ENCODE results near the gene RPS15. TPM values are rescaled to one million over a fixed set of nuclear protein-coding genes. Genes with fewer than 3 reads are reported as not detected.
A peak's percentile ranks its signal among the peaks of the same experiment; 100 is the strongest.

The RPS15 gene
- total and polyA plus RNA-seq, 9 of the 15 experiments (the other 6 are each of a cell fraction or from before 2014, with no cell fraction given) = 605 to 2,791 (median 957) TPM

DNA sequence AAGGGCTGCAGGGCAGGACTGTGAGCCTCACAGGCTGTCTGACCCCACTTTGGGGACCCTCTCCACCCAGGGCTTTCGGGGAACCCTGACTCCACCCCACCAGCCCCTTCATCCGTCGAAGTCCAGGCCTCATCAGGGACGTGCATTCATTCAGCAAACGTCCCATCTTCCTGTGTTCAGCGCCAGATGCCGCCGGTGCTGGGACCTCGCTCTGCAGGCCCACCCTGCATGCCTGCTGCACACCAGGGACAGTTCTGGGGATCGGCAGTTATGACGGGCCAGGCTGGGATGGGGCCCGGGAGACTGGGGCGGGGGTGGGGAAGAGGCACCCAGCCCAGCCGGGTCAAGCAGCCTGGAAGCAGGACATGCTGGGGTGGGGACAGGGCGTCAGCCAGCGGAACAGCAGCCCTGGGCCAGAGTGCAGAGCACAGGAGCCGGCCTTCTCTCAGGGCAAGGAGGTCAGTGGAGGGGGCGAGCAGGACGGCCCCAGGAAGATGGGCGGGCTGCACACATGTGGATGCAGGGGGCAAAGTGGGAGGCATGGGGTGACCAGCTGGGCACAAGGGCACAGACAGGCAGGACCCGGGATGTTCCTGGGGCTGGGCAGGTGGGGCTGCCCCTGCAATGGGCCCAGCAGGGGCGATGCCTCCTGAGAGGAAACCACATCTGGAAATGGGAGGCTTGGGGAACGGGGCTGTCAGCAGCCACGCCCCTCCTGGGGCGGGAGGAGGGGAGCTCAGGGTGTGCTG, 42.0 kb upstream of the RPS15 start (continued):
- TF ChIP-seq POLR2A (conservative IDR thresholded peaks at IDR 0.05) (peak; percentile 57; the same call in 1 of the 2 replicates), RFX5 (IDR thresholded peaks at IDR 0.05; ENCODE audit: low read depth, low read length) (no peak), PPARD (CRISPR knock-in tag; IDR thresholded peaks at IDR 0.05) (no peak), NR3C1 (CRISPR knock-in tag; IDR thresholded peaks at IDR 0.05) (0 out of 2 replicates have a peak, but pooled peaks have one; percentile 34), SRSF1 (IDR thresholded peaks at IDR 0.05; ENCODE audit: low read depth, low read length) (no peak), CBX8 (IDR thresholded peaks at IDR 0.05; ENCODE audit: borderline replicate concordance, extremely low read depth, low read depth, low read length, poor library complexity, severe bottlenecking) (no peak), PML (IDR thresholded peaks at IDR 0.05; ENCODE audit: low read length) (peak; percentile 28; the same call in 1 of the 2 replicates)
- TF ChIP-seq, protein P1, sequence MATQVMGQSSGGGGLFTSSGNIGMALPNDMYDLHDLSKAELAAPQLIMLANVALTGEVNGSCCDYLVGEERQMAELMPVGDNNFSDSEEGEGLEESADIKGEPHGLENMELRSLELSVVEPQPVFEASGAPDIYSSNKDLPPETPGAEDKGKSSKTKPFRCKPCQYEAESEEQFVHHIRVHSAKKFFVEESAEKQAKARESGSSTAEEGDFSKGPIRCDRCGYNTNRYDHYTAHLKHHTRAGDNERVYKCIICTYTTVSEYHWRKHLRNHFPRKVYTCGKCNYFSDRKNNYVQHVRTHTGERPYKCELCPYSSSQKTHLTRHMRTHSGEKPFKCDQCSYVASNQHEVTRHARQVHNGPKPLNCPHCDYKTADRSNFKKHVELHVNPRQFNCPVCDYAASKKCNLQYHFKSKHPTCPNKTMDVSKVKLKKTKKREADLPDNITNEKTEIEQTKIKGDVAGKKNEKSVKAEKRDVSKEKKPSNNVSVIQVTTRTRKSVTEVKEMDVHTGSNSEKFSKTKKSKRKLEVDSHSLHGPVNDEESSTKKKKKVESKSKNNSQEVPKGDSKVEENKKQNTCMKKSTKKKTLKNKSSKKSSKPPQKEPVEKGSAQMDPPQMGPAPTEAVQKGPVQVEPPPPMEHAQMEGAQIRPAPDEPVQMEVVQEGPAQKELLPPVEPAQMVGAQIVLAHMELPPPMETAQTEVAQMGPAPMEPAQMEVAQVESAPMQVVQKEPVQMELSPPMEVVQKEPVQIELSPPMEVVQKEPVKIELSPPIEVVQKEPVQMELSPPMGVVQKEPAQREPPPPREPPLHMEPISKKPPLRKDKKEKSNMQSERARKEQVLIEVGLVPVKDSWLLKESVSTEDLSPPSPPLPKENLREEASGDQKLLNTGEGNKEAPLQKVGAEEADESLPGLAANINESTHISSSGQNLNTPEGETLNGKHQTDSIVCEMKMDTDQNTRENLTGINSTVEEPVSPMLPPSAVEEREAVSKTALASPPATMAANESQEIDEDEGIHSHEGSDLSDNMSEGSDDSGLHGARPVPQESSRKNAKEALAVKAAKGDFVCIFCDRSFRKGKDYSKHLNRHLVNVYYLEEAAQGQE (IDR thresholded peaks at IDR 0.05; ENCODE audit: borderline replicate concordance) = no peak
- TF ChIP-seq, protein P1 (CRISPR knock-in tag; IDR thresholded peaks at IDR 0.05; ENCODE audit: low read depth) = no peak

Data from K562 (cell line).